Right ventricle myocardium superior (tissue), 1 donor: ENCODE results near the gene SLC6A2. TPM values are rescaled to one million over a fixed set of nuclear protein-coding genes. Genes with fewer than 3 reads are reported as not detected.

Source experiments
- ATAC-seq: fragments of 200-7000 bp; cut with Tn5 transposase; one replicate; pipeline ENCODE4 v1.9.1; 2020; ENCODE audit warnings: mild to moderate bottlenecking; ENCODE audit not compliant: poor library complexity
- DNase-seq: peaks from one replicate; pipeline ENCODE4 v3.0.0-alpha.2; 2020
- intact Hi-C: fragments of 100-400 bp; cut with DNase I; formaldehyde crosslinking; loops from one replicate; pipeline ENCODE4 v1.11.2; 2022
- total RNA-seq: library from RNA; stranded (reverse); fragmentation: NEBNext Ultra II Directional; extraction: Animal tissue kit (Norgen Biotek cat#: 25700); gene quantifications from one replicate; pipeline ENCODE4 v1.2.1, GENCODE V29; 2021
- donor health status: DM: no; HTN: yes; CAD: no; lungs with severe emphysema.

SLC6A2 gene
- total RNA-seq, 1 donor from 2014 or later, result not detected

GRCh38 chr16:55665511-55665910, 9.7 kb downstream of the SLC6A2 start:
- intact Hi-C loops, result no loop called here
- no peak for ATAC-seq
- no peak for DNase-seq

GRCh38 chr16:55666012-55666411, 10.2 kb downstream of the SLC6A2 start:
- DNase-seq, result no peak
- ATAC-seq, result no peak

GRCh38 chr16:55667753-55668152, 12.0 kb downstream of the SLC6A2 start:
- intact Hi-C loops, result no loop called here
- ATAC-seq (no peak), DNase-seq (no peak)

More at GRCh38 chr16:55666012-55666411, 10.2 kb downstream of the SLC6A2 start:
- intact Hi-C loops, result no loop called here

- intact Hi-C loops, result no loop called here
- no peak for ATAC-seq
- DNase-seq, result no peak
These were observed 12.8 kb downstream of the SLC6A2 start for GRCh38 chr16:55668340-55669281.

GRCh38 chr16:55671206-55671973, 15.6 kb downstream of the SLC6A2 start:
- ATAC-seq (no peak), DNase-seq (no peak)
- intact Hi-C loops, result no loop called here

- no peak for ATAC-seq
- no peak for DNase-seq
- intact Hi-C loops, result no loop called here
These were observed 16.1 kb downstream of the SLC6A2 start for GRCh38 chr16:55671974-55672280.

GRCh38 chr16:55672471-55672870, 16.7 kb downstream of the SLC6A2 start:
- DNase-seq, result peak; percentile 61
- intact Hi-C loops, result no loop called here
- peak; percentile 95 for ATAC-seq

- DNase-seq, result no peak
- intact Hi-C loops, result no loop called here
- peak; percentile 81 for ATAC-seq
These were observed 22.5 kb downstream of the SLC6A2 start for GRCh38 chr16:55678161-55678821.

- ATAC-seq (no peak), DNase-seq (no peak)
- intact Hi-C loops, result no loop called here
These were observed 26.3 kb downstream of the SLC6A2 start for GRCh38 chr16:55682086-55682485.

GRCh38 chr16:55685973-55686372, 30.2 kb downstream of the SLC6A2 start:
- ATAC-seq (no peak), DNase-seq (no peak)
- intact Hi-C loops, result no loop called here

- ATAC-seq, result no peak
- no peak for DNase-seq
- intact Hi-C loops, result no loop called here
These were observed 30.9 kb downstream of the SLC6A2 start for GRCh38 chr16:55686671-55687070.

GRCh38 chr16:55687802-55688201, 32.0 kb downstream of the SLC6A2 start:
- ATAC-seq (no peak), DNase-seq (no peak)
- intact Hi-C loops, result no loop called here

- intact Hi-C loops, result loop anchor here (10.0 kb wide), 1 partner anchor 146 kb away; no protein-coding TSS in a partner anchor
- DNase-seq (no peak), ATAC-seq (no peak)
These were observed 35.1 kb downstream of the SLC6A2 start for GRCh38 chr16:55690841-55691240.

- no peak for ATAC-seq
- intact Hi-C loops, result loop anchor here (10.0 kb wide), 1 partner anchor 147 kb away; no protein-coding TSS in a partner anchor
- DNase-seq, result no peak
These were observed 36.0 kb downstream of the SLC6A2 start for GRCh38 chr16:55691771-55692170.

GRCh38 chr16:55695595-55695994, 39.8 kb downstream of the SLC6A2 start:
- ATAC-seq (no peak), DNase-seq (no peak)
- intact Hi-C loops, result loop anchor here (10.0 kb wide), 1 partner anchor 151 kb away; no protein-coding TSS in a partner anchor

GRCh38 chr16:55697867-55698266, 42.1 kb downstream of the SLC6A2 start:
- intact Hi-C loops, result loop anchor here (10.0 kb wide), 1 partner anchor 153 kb away; no protein-coding TSS in a partner anchor
- DNase-seq (no peak), ATAC-seq (no peak)

- ATAC-seq (no peak), DNase-seq (no peak)
- intact Hi-C loops, result loop anchor here (10.0 kb wide), 1 partner anchor 154 kb away; no protein-coding TSS in a partner anchor
These were observed 42.5 kb downstream of the SLC6A2 start for GRCh38 chr16:55698331-55698730.

- DNase-seq (no peak), ATAC-seq (no peak)
- intact Hi-C loops, result loop anchor here (10.0 kb wide), 1 partner anchor 154 kb away; no protein-coding TSS in a partner anchor
These were observed 43.2 kb downstream of the SLC6A2 start for GRCh38 chr16:55698946-55699345.

- DNase-seq (no peak), ATAC-seq (no peak)
- intact Hi-C loops, result loop anchor here (2.0 to 10.0 kb wide), 2 partner anchors 155 to 233 kb away; no protein-coding TSS in a partner anchor
These were observed 43.8 kb downstream of the SLC6A2 start for GRCh38 chr16:55699616-55700015.
